ENCODE results near the gene FYN. TPM values are rescaled to one million over a fixed set of nuclear protein-coding genes. Genes with fewer than 3 reads are reported as not detected.
"Not testable (repeated sequence)": the region's sequence is repeated elsewhere in the genome, so short reads cannot be mapped to it uniquely, and the experiment has no call there.

The FYN gene
- total RNA-seq, 1 experiment from 2014 or later: 45.4 TPM

- Histone ChIP-seq H3K27me3 (ENCODE audit: control insufficient read depth, insufficient read depth, low read length) (no peaks in the 10 kb centered on the region), H3K4me3 (ENCODE audit: insufficient read depth, low read depth, low read length) (no peak overlapping the region), H3K36me3 (replicated peaks; ENCODE audit: control insufficient read depth, insufficient read depth, low read length) (no peaks in the 10 kb centered on the region)
- no peak for DNase-seq
Measured at GRCh38 chr6:111793711-111794111, 79.5 kb downstream of the FYN start.

GRCh38 chr6:111792914-111793700 is 80.1 kb downstream of the FYN start:
- Histone ChIP-seq H3K27me3 (ENCODE audit: control insufficient read depth, insufficient read depth, low read length) (no peaks in the 10 kb centered on the region), H3K4me3 (ENCODE audit: insufficient read depth, low read depth, low read length) (no peak overlapping the region), H3K36me3 (replicated peaks; ENCODE audit: control insufficient read depth, insufficient read depth, low read length) (no peaks in the 10 kb centered on the region)
- DNase-seq: no peak

GRCh38 chr6:111792241-111792640 is 81.0 kb downstream of the FYN start:
- DNase-seq: no peak
- Histone ChIP-seq H3K4me3 (ENCODE audit: insufficient read depth, low read depth, low read length) (no peak overlapping the region), H3K27me3 (ENCODE audit: control insufficient read depth, insufficient read depth, low read length) (no peaks in the 10 kb centered on the region), H3K36me3 (replicated peaks; ENCODE audit: control insufficient read depth, insufficient read depth, low read length) (no peaks in the 10 kb centered on the region)

- H3K4me3 ChIP-seq (ENCODE audit: insufficient read depth, low read depth, low read length): no peak overlapping the region
- no peaks in the 10 kb centered on the region for H3K27me3 ChIP-seq (ENCODE audit: control insufficient read depth, insufficient read depth, low read length)
- H3K36me3 ChIP-seq (replicated peaks; ENCODE audit: control insufficient read depth, insufficient read depth, low read length): no peaks in the 10 kb centered on the region
- DNase-seq: no peak
Measured at GRCh38 chr6:111791415-111791814, 81.8 kb downstream of the FYN start.

GRCh38 chr6:111789598-111789997 is 83.7 kb downstream of the FYN start:
- Histone ChIP-seq H3K4me3 (ENCODE audit: insufficient read depth, low read depth, low read length) (no peak overlapping the region), H3K27me3 (ENCODE audit: control insufficient read depth, insufficient read depth, low read length) (no peaks in the 10 kb centered on the region), H3K36me3 (replicated peaks; ENCODE audit: control insufficient read depth, insufficient read depth, low read length) (no peaks in the 10 kb centered on the region)
- DNase-seq: no peak

GRCh38 chr6:111788379-111789276 is 84.6 kb downstream of the FYN start:
- Histone ChIP-seq H3K36me3 (replicated peaks; ENCODE audit: control insufficient read depth, insufficient read depth, low read length) (no peaks in the 10 kb centered on the region), H3K27me3 (ENCODE audit: control insufficient read depth, insufficient read depth, low read length) (no peaks in the 10 kb centered on the region), H3K4me3 (ENCODE audit: insufficient read depth, low read depth, low read length) (no peak overlapping the region)
- no peak for DNase-seq

GRCh38 chr6:111786151-111786550 is 87.1 kb downstream of the FYN start:
- DNase-seq; H3K36me3 ChIP-seq (replicated peaks; ENCODE audit: control insufficient read depth, insufficient read depth, low read length); H3K27me3 ChIP-seq (ENCODE audit: control insufficient read depth, insufficient read depth, low read length); H3K4me3 ChIP-seq (ENCODE audit: insufficient read depth, low read depth, low read length): not testable (repeated sequence)

- H3K4me3 ChIP-seq (ENCODE audit: insufficient read depth, low read depth, low read length): no peak overlapping the region
- no peaks in the 10 kb centered on the region for H3K36me3 ChIP-seq (replicated peaks; ENCODE audit: control insufficient read depth, insufficient read depth, low read length)
- no peaks in the 10 kb centered on the region for H3K27me3 ChIP-seq (ENCODE audit: control insufficient read depth, insufficient read depth, low read length)
- no peak for DNase-seq
Measured at GRCh38 chr6:111784433-111784832, 88.8 kb downstream of the FYN start.

GRCh38 chr6:111782887-111783466 is 90.3 kb downstream of the FYN start:
- DNase-seq: no peak

GRCh38 chr6:111782192-111782809 is 91.0 kb downstream of the FYN start:
- Histone ChIP-seq H3K27me3 (ENCODE audit: control insufficient read depth, insufficient read depth, low read length) (no peaks in the 10 kb centered on the region), H3K4me3 (ENCODE audit: insufficient read depth, low read depth, low read length) (no peak overlapping the region), H3K36me3 (replicated peaks; ENCODE audit: control insufficient read depth, insufficient read depth, low read length) (no peaks in the 10 kb centered on the region)
- no peak for DNase-seq

More at GRCh38 chr6:111782887-111783466, 90.3 kb downstream of the FYN start:
- Histone ChIP-seq H3K4me3 (ENCODE audit: insufficient read depth, low read depth, low read length) (no peak overlapping the region), H3K36me3 (replicated peaks; ENCODE audit: control insufficient read depth, insufficient read depth, low read length) (no peaks in the 10 kb centered on the region), H3K27me3 (ENCODE audit: control insufficient read depth, insufficient read depth, low read length) (no peaks in the 10 kb centered on the region)

- no peaks in the 10 kb centered on the region for H3K27me3 ChIP-seq (ENCODE audit: control insufficient read depth, insufficient read depth, low read length)
- DNase-seq: no peak
- no peaks in the 10 kb centered on the region for H3K36me3 ChIP-seq (replicated peaks; ENCODE audit: control insufficient read depth, insufficient read depth, low read length)
- no peak overlapping the region for H3K4me3 ChIP-seq (ENCODE audit: insufficient read depth, low read depth, low read length)
Measured at GRCh38 chr6:111781041-111781708, 92.1 kb downstream of the FYN start.

GRCh38 chr6:111780393-111780792 is 92.9 kb downstream of the FYN start:
- H3K4me3 ChIP-seq (ENCODE audit: insufficient read depth, low read depth, low read length): no peak overlapping the region
- H3K27me3 ChIP-seq (ENCODE audit: control insufficient read depth, insufficient read depth, low read length): no peaks in the 10 kb centered on the region
- DNase-seq: no peak
- H3K36me3 ChIP-seq (replicated peaks; ENCODE audit: control insufficient read depth, insufficient read depth, low read length): no peaks in the 10 kb centered on the region

GRCh38 chr6:111779660-111780059 is 93.6 kb downstream of the FYN start:
- no peaks in the 10 kb centered on the region for H3K36me3 ChIP-seq (replicated peaks; ENCODE audit: control insufficient read depth, insufficient read depth, low read length)
- H3K4me3 ChIP-seq (ENCODE audit: insufficient read depth, low read depth, low read length): no peak overlapping the region
- no peak for DNase-seq
- no peaks in the 10 kb centered on the region for H3K27me3 ChIP-seq (ENCODE audit: control insufficient read depth, insufficient read depth, low read length)

GRCh38 chr6:111779031-111779430 is 94.2 kb downstream of the FYN start:
- Histone ChIP-seq H3K27me3 (ENCODE audit: control insufficient read depth, insufficient read depth, low read length) (no peaks in the 10 kb centered on the region), H3K4me3 (ENCODE audit: insufficient read depth, low read depth, low read length) (no peak overlapping the region), H3K36me3 (replicated peaks; ENCODE audit: control insufficient read depth, insufficient read depth, low read length) (no peaks in the 10 kb centered on the region)
- no peak for DNase-seq

All from H7 (cell line).